NT2/D1 (cell line): Measurements from ENCODE around the gene TMEM59L.
A peak's percentile ranks its signal among the peaks of the same experiment; 100 is the strongest.

ENCODE experiments used
- DNase-seq: peaks from one replicate; pipeline ENCODE4 v3.0.0-alpha.2; 2011; ENCODE audit warnings: low read depth, low spot score
- H3K27me3 ChIP-seq: 2 replicates; pipeline ENCODE4 v1.6.0; 2011; ENCODE audit warnings: mild to moderate bottlenecking; ENCODE audit not compliant: insufficient read length, insufficient read depth
- H3K36me3 ChIP-seq: 2 replicates; pipeline ENCODE4 v1.6.1; 2011; ENCODE audit warnings: mild to moderate bottlenecking, low read length, mixed read lengths; ENCODE audit not compliant: insufficient read depth, insufficient read length
- H3K4me1 ChIP-seq: 2 replicates; pipeline ENCODE4 v1.5.1; 2011; ENCODE audit not compliant: insufficient read depth, insufficient read length
- H3K4me3 ChIP-seq: 2 replicates; pipeline ENCODE4 v1.5.1; 2011; ENCODE audit warnings: low read depth; ENCODE audit not compliant: insufficient read length
- H3K9ac ChIP-seq: 2 replicates; pipeline ENCODE4 v1.6.0; 2011; ENCODE audit warnings: low read depth; ENCODE audit not compliant: insufficient read length
- H3K9me3 ChIP-seq: 2 replicates; pipeline ENCODE4 v1.5.1; 2011; ENCODE audit warnings: mild to moderate bottlenecking, low read length; ENCODE audit not compliant: insufficient read depth
- SUZ12 ChIP-seq: IDR thresholded peaks from 2 replicates; pipeline ENCODE4 v1.6.1; 2011; ENCODE audit not compliant: insufficient read length, insufficient read depth; ENCODE audit errors: extremely low read depth
- YY1 ChIP-seq: IDR thresholded peaks from 2 replicates; pipeline ENCODE4 v1.6.1; 2011; ENCODE audit not compliant: insufficient read length, insufficient read depth
- ZNF274 ChIP-seq: IDR thresholded peaks from 2 replicates; pipeline ENCODE4 v1.6.1; 2011; ENCODE audit warnings: mild to moderate bottlenecking, low read depth, low read length

TMEM59L gene

DNA sequence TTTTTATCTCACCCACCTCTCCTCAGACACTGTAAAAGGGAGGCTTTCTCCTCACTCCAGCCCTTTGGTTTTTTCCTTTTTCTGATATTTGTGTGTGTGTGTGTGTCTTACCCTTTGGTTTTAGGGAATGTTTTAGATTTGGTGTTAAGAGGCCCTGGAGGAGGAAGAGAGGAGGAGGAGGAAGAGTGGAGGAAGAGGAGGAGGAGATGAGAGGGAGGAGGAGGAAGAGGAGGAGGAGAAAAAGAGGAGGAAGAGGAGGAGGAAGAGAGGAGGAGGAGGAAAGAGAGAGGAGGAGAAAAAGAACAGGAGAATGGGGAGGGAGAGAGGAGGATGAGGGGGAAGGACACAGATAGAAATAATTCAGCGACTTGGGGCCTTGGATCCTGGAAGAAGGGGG lies 34.7 kb downstream of the TMEM59L start:
- Histone ChIP-seq H3K36me3 (no peaks in the 10 kb centered on the region), H3K9me3 (no peaks in the 10 kb centered on the region), H3K4me1 (peaks cover 42% of the 10 kb centered on the region), H3K4me3 (no peak overlapping the region), H3K9ac (no peak overlapping the region), H3K27me3 (no peaks in the 10 kb centered on the region)
- TF ChIP-seq YY1: no peak
- no peak for TF ChIP-seq ZNF274
- TF ChIP-seq SUZ12: no peak
- no peak for DNase-seq

GRCh38 chr19:18647807-18648206 lies 35.1 kb downstream of the TMEM59L start:
- Histone ChIP-seq H3K4me3 (no peak overlapping the region), H3K9me3 (no peaks in the 10 kb centered on the region), H3K4me1 (peaks cover 42% of the 10 kb centered on the region), H3K9ac (no peak overlapping the region), H3K27me3 (no peaks in the 10 kb centered on the region), H3K36me3 (no peaks in the 10 kb centered on the region)
- no peak for DNase-seq
- TF ChIP-seq SUZ12 (no peak), YY1 (no peak), ZNF274 (no peak)

- peak overlapping the region; percentile 44 for H3K9ac ChIP-seq
- TF ChIP-seq SUZ12 (no peak), YY1 (no peak), ZNF274 (no peak)
- H3K4me1 ChIP-seq: peaks cover 42% of the 10 kb centered on the region
- H3K9me3 ChIP-seq: no peaks in the 10 kb centered on the region
- no peaks in the 10 kb centered on the region for H3K36me3 ChIP-seq
- no peak for DNase-seq
- no peaks in the 10 kb centered on the region for H3K27me3 ChIP-seq
- no peak overlapping the region for H3K4me3 ChIP-seq
Measured at GRCh38 chr19:18648973-18649315, 36.3 kb downstream of the TMEM59L start.

- DNase-seq: no peak
- Histone ChIP-seq H3K9me3 (no peaks in the 10 kb centered on the region), H3K4me3 (no peak overlapping the region), H3K4me1 (peaks cover 42% of the 10 kb centered on the region), H3K27me3 (no peaks in the 10 kb centered on the region), H3K9ac (peak overlapping the region; percentile 44), H3K36me3 (no peaks in the 10 kb centered on the region)
- TF ChIP-seq SUZ12 (no peak), YY1 (no peak), ZNF274 (no peak)
Measured at GRCh38 chr19:18649371-18650020, 36.8 kb downstream of the TMEM59L start.

DNA sequence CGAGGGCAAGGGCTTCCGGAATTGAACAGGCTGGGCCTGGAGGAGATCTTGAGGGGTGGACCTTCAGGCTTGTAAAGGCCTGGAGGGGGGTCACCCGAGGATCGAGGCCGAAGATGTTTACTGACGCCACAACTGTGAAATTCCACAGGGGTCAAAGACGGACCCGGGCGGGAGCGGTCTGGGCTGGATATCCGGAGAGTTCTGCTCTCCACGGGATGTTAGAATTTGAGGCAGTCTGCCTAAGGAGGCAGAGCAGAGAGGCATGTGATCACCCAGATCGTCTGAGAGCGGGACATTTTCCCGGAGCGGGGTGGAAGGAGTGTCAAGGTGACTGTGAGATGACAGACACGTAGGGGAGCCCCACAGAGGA lies 37.3 kb downstream of the TMEM59L start:
- H3K4me3 ChIP-seq: no peak overlapping the region
- DNase-seq: no peak
- TF ChIP-seq SUZ12 (no peak), ZNF274 (no peak), YY1 (no peak)

GRCh38 chr19:18650468-18651041 lies 37.9 kb downstream of the TMEM59L start:
- no peak for DNase-seq
- H3K9ac ChIP-seq: peak overlapping the region; percentile 29
- peaks cover 37% of the 10 kb centered on the region for H3K4me1 ChIP-seq
- H3K36me3 ChIP-seq: no peaks in the 10 kb centered on the region
- no peaks in the 10 kb centered on the region for H3K9me3 ChIP-seq
- H3K4me3 ChIP-seq: no peak overlapping the region
- TF ChIP-seq YY1: no peak
- TF ChIP-seq SUZ12: no peak
- TF ChIP-seq ZNF274: no peak
- H3K27me3 ChIP-seq: no peaks in the 10 kb centered on the region

More for the DNA sequence above, 37.3 kb downstream of the TMEM59L start:
- no peaks in the 10 kb centered on the region for H3K9me3 ChIP-seq
- no peaks in the 10 kb centered on the region for H3K27me3 ChIP-seq
- no peaks in the 10 kb centered on the region for H3K36me3 ChIP-seq
- H3K9ac ChIP-seq: peak overlapping the region; percentile 29
- peaks cover 40% of the 10 kb centered on the region for H3K4me1 ChIP-seq

DNA sequence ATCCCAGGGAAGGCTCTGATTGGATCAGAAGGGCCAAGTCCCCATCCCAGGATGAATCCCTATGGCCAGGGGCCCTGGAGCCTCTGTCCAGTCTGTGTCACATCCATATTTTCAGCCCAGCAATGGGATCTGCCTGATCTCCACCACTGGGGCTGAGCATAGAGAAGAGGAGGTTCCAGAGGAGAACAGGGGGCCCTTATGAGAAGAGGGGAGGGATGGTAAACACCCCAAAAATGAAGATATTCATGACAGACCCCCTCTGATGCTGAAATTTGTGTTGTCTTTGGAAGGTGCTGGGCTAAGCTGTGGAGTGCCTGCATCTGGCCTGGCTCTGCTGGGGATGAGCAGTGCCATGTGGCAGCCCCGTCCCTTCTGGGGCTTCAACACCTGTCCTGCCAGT lies 38.6 kb downstream of the TMEM59L start:
- no peak for TF ChIP-seq SUZ12
- TF ChIP-seq ZNF274: no peak
- no peak for TF ChIP-seq YY1

More for the DNA sequence above, 38.6 kb downstream of the TMEM59L start:
- no peak overlapping the region for H3K9ac ChIP-seq
- H3K4me3 ChIP-seq: no peak overlapping the region
- H3K9me3 ChIP-seq: no peaks in the 10 kb centered on the region
- DNase-seq: no peak
- H3K36me3 ChIP-seq: no peaks in the 10 kb centered on the region
- H3K27me3 ChIP-seq: no peaks in the 10 kb centered on the region
- H3K4me1 ChIP-seq: peaks cover 38% of the 10 kb centered on the region
